Spleen (tissue), 11 donors: ENCODE results near the gene GPR148. TPM values are rescaled to one million over a fixed set of nuclear protein-coding genes. Genes with fewer than 3 reads are reported as not detected.

Experiments used
- DNase-seq: peaks from one replicate; pipeline ENCODE4 v3.0.0-alpha.2; 2020
- H3K27ac ChIP-seq, 8 donors: fragments of 200-600 bp; sonication (generic) in 7 of 8; 1 replicate in 4 of 8; 2 replicates in 4 of 8; pipeline versions ENCODE4 v1.5.0 to v1.8.0; 2016 to 2021; ENCODE audit warnings: inconsistent platforms in 4 of 8, mild to moderate bottlenecking in 4 of 8, moderate library complexity in 1 of 8
- H3K27me3 ChIP-seq, 7 donors: fragments of 200-600 bp; sonication (generic) in 6 of 7; replicated peaks in 1 of 7; 1 replicate in 4 of 7; 2 replicates in 3 of 7; pipeline versions ENCODE4 v1.5.0 to v1.8.0; 2016 to 2021; ENCODE audit warnings: inconsistent platforms in 3 of 7, mild to moderate bottlenecking in 1 of 7
- H3K36me3 ChIP-seq, 6 donors: fragments of 200-600 bp; sonication (generic) in 5 of 6; 1 replicate in 4 of 6; 2 replicates in 2 of 6; pipeline versions ENCODE4 v1.5.0 to v1.8.0; 2016 to 2021; ENCODE audit warnings: inconsistent platforms in 2 of 6
- H3K4me1 ChIP-seq, 6 donors: fragments of 200-600 bp; sonication (generic) in 5 of 6; 1 replicate in 3 of 6; 2 replicates in 3 of 6; pipeline versions ENCODE4 v1.5.0 to v1.8.0; 2016 to 2021; ENCODE audit warnings: inconsistent platforms in 3 of 6
- H3K4me3 ChIP-seq, 8 donors: fragments of 200-600 bp; sonication (generic) in 7 of 8; 1 replicate in 4 of 8; 2 replicates in 4 of 8; pipeline versions ENCODE4 v1.5.0 to v1.8.0; 2016 to 2021; ENCODE audit warnings: inconsistent platforms in 4 of 8, mild to moderate bottlenecking in 4 of 8, moderate library complexity in 2 of 8
- H3K9me3 ChIP-seq, 8 donors: fragments of 200-600 bp; sonication (generic) in 7 of 8; 1 replicate in 4 of 8; 2 replicates in 4 of 8; pipeline versions ENCODE4 v1.5.0 to v1.8.0; 2016 to 2021; ENCODE audit warnings: inconsistent platforms in 4 of 8
- POLR2A ChIP-seq, 3 donors: fragments of 450-650 bp; IDR thresholded peaks; one replicate each; pipeline ENCODE4 v1.5.1; 2017; ENCODE audit warnings: antibody characterized with exemption in 3 of 3, mild to moderate bottlenecking in 1 of 3
- POLR2AphosphoS5 ChIP-seq, 3 donors: sonication (generic); formaldehyde crosslinking; IDR thresholded peaks; one replicate each; pipeline ENCODE4 v1.5.1; 2017; ENCODE audit warnings: antibody characterized with exemption in 3 of 3
- WGBS, 5 donors: extraction: QIAGEN DNeasy Blood & Tissue Kit in 3 of 5; methylation state at CpG; one replicate each; pipeline versions ENCODE4 v1.1.5 to v1.1.7; 2013 to 2018; 5-methylcytosine and 5-hydroxymethylcytosine counted together
- intact Hi-C: fragments of 100-400 bp; cut with DNase I; formaldehyde crosslinking; loops from one replicate; pipeline ENCODE4 v1.15.0; 2023; ENCODE audit warnings: low total_unique reads
- polyA plus RNA-seq, 3 donors: library from polyadenylated mRNA; stranded (reverse); fragments of 200-250 nt; gene quantifications; one replicate each; pipeline ENCODE4 v1.2.1, GENCODE V29; 2013
- total RNA-seq, 7 donors: library from RNA; depleted of rRNA in 3 of 7; stranded (reverse); fragments of >200 nt in 3 of 7; fragmentation: NEBNext Ultra II Directional in 4 of 7; extraction: Animal tissue kit (Norgen Biotek cat#: 25700) in 4 of 7; gene quantifications; one replicate each; pipeline versions ENCODE4 v1.1.0 to v1.2.1, GENCODE V29; 2016 to 2021
- TF ChIP-seq, protein P1 (sequence below), 11 experiments: fragments of 200-600 bp in 7 of 11; fragments of 450-650 bp in 4 of 11; sonication (generic) in 4 of 11; IDR thresholded peaks in 8 of 11; conservative IDR thresholded peaks in 3 of 11; 1 replicate in 7 of 11; 2 replicates in 4 of 11; pipeline versions ENCODE4 v1.4.0 to v1.8.0; 2016 to 2021; ENCODE audit warnings: antibody characterized with exemption in 11 of 11, inconsistent platforms in 4 of 11, mild to moderate bottlenecking in 1 of 11
- donor health status: healthy with polysubstance abuse.
- donor health status: DM: no; HTN: no; CAD: no; lungs with moderate emphysema.
- donor health status: DM: no; HTN: no; CAD: no.
- donor health status: Bipolar disorder and iron deficiency.
- donor health status: healthy.
- donor health status: DM: no; HTN: no; CAD: no.
- donor health status: DM: yes; HTN: yes; CAD: no.

The GPR148 gene
- total and polyA plus RNA-seq, 10 donors: not detected

DNA sequence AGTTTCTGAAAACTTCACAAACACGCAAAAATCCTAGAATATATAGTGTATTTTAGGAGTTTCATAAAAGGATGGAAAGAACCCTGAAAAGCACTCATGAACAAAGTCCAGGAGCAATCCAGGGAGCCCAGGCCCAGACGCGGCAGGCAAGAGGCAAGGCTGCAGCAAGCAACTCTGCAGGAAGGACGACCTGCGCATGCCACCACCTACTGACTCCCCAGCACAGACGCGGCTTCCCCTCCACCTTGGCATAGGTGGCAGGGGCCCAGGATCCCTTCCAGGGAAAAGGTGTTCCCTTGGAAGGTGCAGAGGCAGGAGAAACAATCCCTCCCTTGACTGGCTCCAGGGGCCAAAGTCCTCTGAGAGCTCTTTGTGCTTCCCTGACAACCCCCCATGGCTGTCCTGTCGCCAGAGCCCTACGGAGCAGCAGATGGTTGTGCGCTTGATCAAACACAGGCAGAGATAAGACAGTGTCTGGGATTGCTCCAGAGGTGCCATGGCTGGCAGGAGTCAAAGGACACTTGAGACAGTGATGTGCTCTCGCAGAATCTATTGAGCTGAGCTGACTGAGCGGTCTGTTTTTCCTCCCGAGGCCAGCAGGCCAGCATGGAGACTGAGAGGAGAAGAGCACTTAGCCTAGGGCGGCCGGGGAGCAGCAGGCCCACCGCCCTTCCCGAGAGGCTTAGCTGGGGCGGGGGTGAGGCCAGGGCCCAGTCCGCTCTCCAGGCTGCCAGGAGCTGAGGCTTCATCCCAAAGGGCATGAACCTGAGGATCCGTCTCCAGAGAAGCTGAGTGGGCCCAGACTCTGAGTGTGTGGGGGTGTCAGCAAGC is 15.6 kb downstream of the GPR148 start:
- Histone ChIP-seq H3K36me3 (no peaks in the 10 kb centered on the region), H3K4me1 (no peaks in the 10 kb centered on the region), H3K27ac (no peak overlapping the region), H3K9me3 (peaks cover 0 to 8% (median 0%) of the 10 kb centered on the region in 8 donors), H3K27me3 (peaks cover 0 to 50% (median 4%) of the 10 kb centered on the region in 7 donors), H3K4me3 (no peak overlapping the region)
- WGBS, 5 donors: 27 to 44% (median 40%) methylated on average over 16 to 20 of the region's 20 CpGs
- intact Hi-C loops: no loop called here
- TF ChIP-seq POLR2AphosphoS5 (IDR thresholded peaks at IDR 0.05): no peak
- no peak for TF ChIP-seq POLR2A (IDR thresholded peaks at IDR 0.05)
- TF ChIP-seq, protein P1, sequence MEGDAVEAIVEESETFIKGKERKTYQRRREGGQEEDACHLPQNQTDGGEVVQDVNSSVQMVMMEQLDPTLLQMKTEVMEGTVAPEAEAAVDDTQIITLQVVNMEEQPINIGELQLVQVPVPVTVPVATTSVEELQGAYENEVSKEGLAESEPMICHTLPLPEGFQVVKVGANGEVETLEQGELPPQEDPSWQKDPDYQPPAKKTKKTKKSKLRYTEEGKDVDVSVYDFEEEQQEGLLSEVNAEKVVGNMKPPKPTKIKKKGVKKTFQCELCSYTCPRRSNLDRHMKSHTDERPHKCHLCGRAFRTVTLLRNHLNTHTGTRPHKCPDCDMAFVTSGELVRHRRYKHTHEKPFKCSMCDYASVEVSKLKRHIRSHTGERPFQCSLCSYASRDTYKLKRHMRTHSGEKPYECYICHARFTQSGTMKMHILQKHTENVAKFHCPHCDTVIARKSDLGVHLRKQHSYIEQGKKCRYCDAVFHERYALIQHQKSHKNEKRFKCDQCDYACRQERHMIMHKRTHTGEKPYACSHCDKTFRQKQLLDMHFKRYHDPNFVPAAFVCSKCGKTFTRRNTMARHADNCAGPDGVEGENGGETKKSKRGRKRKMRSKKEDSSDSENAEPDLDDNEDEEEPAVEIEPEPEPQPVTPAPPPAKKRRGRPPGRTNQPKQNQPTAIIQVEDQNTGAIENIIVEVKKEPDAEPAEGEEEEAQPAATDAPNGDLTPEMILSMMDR (IDR thresholded peaks at IDR 0.05 in 8 of 11, conservative IDR thresholded peaks at IDR 0.05 in 3 of 11): no peak
- no peak for DNase-seq

DNA sequence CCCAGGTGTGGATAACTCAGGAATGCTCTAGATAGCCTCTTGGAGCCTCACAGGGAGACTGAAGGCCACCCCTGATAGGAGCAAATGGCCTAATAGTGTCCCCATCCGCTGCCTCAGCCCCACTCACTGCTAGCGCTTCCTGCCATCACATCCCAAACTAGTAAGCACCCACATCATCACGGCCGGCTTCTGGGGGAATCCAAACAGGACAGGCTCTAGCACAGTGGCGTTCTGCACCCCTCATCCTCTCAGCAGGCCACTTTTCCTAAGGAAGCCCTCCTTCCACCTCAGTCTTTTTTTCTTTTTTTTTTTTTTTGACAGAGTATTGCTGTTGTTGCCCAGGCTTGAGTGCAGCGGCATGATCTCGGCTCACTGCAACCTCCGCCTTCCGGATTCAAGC is 20.2 kb downstream of the GPR148 start:
- TF ChIP-seq, protein P1 (IDR thresholded peaks at IDR 0.05 in 8 of 11, conservative IDR thresholded peaks at IDR 0.05 in 3 of 11): no peak
- TF ChIP-seq POLR2A (IDR thresholded peaks at IDR 0.05) (no peak), POLR2AphosphoS5 (IDR thresholded peaks at IDR 0.05) (no peak)
- no peaks in the 10 kb centered on the region for H3K36me3 ChIP-seq
- H3K27me3 ChIP-seq: peaks cover 0 to 51% (median 0%) of the 10 kb centered on the region in 7 donors
- H3K4me3 ChIP-seq: no peak overlapping the region
- WGBS, 5 donors: 80 to 92% (median 84%) methylated on average over 9 of the region's 9 CpGs
- peaks cover 0 to 8% (median 0%) of the 10 kb centered on the region in 8 donors for H3K9me3 ChIP-seq
- peak; percentile 54 for DNase-seq
- no peak overlapping the region for H3K27ac ChIP-seq
- H3K4me1 ChIP-seq: no peaks in the 10 kb centered on the region
- intact Hi-C loops: no loop called here

- Histone ChIP-seq H3K27ac (no peak overlapping the region), H3K27me3 (peaks cover 0 to 51% (median 0%) of the 10 kb centered on the region in 7 donors), H3K36me3 (no peaks in the 10 kb centered on the region), H3K4me1 (no peaks in the 10 kb centered on the region), H3K9me3 (peaks cover 0 to 8% (median 0%) of the 10 kb centered on the region in 8 donors), H3K4me3 (no peak overlapping the region)
- TF ChIP-seq POLR2AphosphoS5 (IDR thresholded peaks at IDR 0.05) (no peak), POLR2A (IDR thresholded peaks at IDR 0.05) (no peak)
- TF ChIP-seq, protein P1 (IDR thresholded peaks at IDR 0.05 in 8 of 11, conservative IDR thresholded peaks at IDR 0.05 in 3 of 11): no peak
- DNase-seq: peak; percentile 33
- intact Hi-C loops: no loop called here
- WGBS, 5 donors: 74 to 83% (median 78%) methylated on average over 6 of the region's 6 CpGs
Measured at GRCh38 chr2:130749641-130750040, 20.8 kb downstream of the GPR148 start.

DNA sequence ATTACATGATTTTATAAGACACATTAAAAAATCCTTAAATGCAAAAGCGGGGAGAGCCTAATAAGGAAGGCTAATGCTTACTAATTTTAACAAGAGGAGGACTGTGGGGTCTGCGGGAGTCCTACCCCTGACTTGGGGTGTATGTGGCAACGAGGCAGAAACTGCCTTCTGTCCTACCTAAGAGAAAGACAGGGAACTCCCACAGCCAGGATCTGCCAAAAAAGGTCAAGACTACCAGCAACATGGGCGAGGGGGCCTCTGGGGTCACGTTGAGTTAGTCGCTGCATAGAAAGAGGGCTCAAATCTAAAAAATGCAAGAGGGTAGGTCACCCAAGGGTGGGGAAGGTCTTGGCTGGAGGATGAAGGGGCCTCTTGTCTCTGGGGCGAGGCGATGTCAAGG is 25.9 kb downstream of the GPR148 start:
- Histone ChIP-seq H3K4me1 (peaks cover 0 to 11% (median 6%) of the 10 kb centered on the region in 6 donors), H3K27ac (no peak overlapping the region), H3K9me3 (no peaks in the 10 kb centered on the region), H3K4me3 (no peak overlapping the region), H3K36me3 (no peaks in the 10 kb centered on the region), H3K27me3 (peaks cover 0 to 83% (median 32%) of the 10 kb centered on the region in 7 donors)
- WGBS, 5 donors: 33 to 47% (median 42%) methylated on average over 8 of the region's 8 CpGs
- TF ChIP-seq POLR2AphosphoS5 (IDR thresholded peaks at IDR 0.05) (no peak), POLR2A (IDR thresholded peaks at IDR 0.05) (no peak)
- TF ChIP-seq, protein P1 (IDR thresholded peaks at IDR 0.05 in 8 of 11, conservative IDR thresholded peaks at IDR 0.05 in 3 of 11): no peak
- intact Hi-C loops: no loop called here
- no peak for DNase-seq
